ENCODE measurements around the gene CSAD. TPM values are rescaled to one million over a fixed set of nuclear protein-coding genes. Genes with fewer than 3 reads are reported as not detected.

The CSAD gene
- total RNA-seq, 1 donor from 2014 or later = 24.3 TPM

GRCh38 chr12:53128780-53129569 is 51.8 kb downstream of the CSAD start:
- no peaks in the 10 kb centered on the region for H3K36me3 Mint-ChIP-seq (ENCODE audit: low read depth)
- no peak overlapping the region for H3K4me3 Mint-ChIP-seq (ENCODE audit: unreplicated experiment)
- H3K27ac Mint-ChIP-seq (ENCODE audit: unreplicated experiment) = no peak overlapping the region
- no peaks in the 10 kb centered on the region for H3K4me1 Mint-ChIP-seq (ENCODE audit: low read depth)
- peaks cover 15% of the 10 kb centered on the region for H3K27me3 Mint-ChIP-seq (ENCODE audit: low read depth)
- TF ChIP-seq, protein P1, sequence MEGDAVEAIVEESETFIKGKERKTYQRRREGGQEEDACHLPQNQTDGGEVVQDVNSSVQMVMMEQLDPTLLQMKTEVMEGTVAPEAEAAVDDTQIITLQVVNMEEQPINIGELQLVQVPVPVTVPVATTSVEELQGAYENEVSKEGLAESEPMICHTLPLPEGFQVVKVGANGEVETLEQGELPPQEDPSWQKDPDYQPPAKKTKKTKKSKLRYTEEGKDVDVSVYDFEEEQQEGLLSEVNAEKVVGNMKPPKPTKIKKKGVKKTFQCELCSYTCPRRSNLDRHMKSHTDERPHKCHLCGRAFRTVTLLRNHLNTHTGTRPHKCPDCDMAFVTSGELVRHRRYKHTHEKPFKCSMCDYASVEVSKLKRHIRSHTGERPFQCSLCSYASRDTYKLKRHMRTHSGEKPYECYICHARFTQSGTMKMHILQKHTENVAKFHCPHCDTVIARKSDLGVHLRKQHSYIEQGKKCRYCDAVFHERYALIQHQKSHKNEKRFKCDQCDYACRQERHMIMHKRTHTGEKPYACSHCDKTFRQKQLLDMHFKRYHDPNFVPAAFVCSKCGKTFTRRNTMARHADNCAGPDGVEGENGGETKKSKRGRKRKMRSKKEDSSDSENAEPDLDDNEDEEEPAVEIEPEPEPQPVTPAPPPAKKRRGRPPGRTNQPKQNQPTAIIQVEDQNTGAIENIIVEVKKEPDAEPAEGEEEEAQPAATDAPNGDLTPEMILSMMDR (IDR thresholded peaks at IDR 0.05) = no peak
- no peaks in the 10 kb centered on the region for H3K9me3 Mint-ChIP-seq (ENCODE audit: low read depth)
- no peak for DNase-seq (ENCODE audit: low spot score)

DNA sequence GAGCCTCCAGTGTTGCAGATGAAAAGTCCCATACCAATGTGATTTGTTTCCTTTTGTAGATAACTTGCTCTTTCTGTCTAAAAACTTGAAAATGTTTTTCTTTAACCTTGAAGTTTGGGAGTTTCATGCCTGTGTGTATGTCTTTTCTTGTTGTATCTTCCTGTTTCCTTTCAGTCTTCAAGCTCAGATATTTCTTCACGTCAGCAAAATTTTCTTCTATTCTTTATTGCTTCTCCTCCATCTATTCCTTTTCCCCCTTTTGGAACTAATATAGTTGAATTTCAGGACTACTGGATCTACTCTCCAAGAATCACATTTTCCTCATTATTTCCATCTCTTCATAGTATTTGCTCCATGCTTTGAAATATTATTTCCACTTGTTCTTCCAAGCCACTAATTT is 53.6 kb downstream of the CSAD start:
- no peak for DNase-seq (ENCODE audit: low spot score)
- Mint-ChIP-seq H3K36me3 (ENCODE audit: low read depth) (no peaks in the 10 kb centered on the region), H3K27me3 (ENCODE audit: low read depth) (peaks cover 15% of the 10 kb centered on the region), H3K9me3 (ENCODE audit: low read depth) (no peaks in the 10 kb centered on the region), H3K4me3 (ENCODE audit: unreplicated experiment) (no peak overlapping the region), H3K4me1 (ENCODE audit: low read depth) (peaks cover 5% of the 10 kb centered on the region), H3K27ac (ENCODE audit: unreplicated experiment) (no peak overlapping the region)
- TF ChIP-seq, protein P1 (IDR thresholded peaks at IDR 0.05) = no peak

GRCh38 chr12:53124352-53124723 is 56.4 kb downstream of the CSAD start:
- no peak for DNase-seq (ENCODE audit: low spot score)
- no peaks in the 10 kb centered on the region for H3K36me3 Mint-ChIP-seq (ENCODE audit: low read depth)
- TF ChIP-seq, protein P1 (IDR thresholded peaks at IDR 0.05) = no peak
- H3K9me3 Mint-ChIP-seq (ENCODE audit: low read depth) = no peaks in the 10 kb centered on the region
- H3K4me1 Mint-ChIP-seq (ENCODE audit: low read depth) = peaks cover 5% of the 10 kb centered on the region
- H3K4me3 Mint-ChIP-seq (ENCODE audit: unreplicated experiment) = no peak overlapping the region
- H3K27ac Mint-ChIP-seq (ENCODE audit: unreplicated experiment) = no peak overlapping the region
- peaks cover 10% of the 10 kb centered on the region for H3K27me3 Mint-ChIP-seq (ENCODE audit: low read depth)

DNA sequence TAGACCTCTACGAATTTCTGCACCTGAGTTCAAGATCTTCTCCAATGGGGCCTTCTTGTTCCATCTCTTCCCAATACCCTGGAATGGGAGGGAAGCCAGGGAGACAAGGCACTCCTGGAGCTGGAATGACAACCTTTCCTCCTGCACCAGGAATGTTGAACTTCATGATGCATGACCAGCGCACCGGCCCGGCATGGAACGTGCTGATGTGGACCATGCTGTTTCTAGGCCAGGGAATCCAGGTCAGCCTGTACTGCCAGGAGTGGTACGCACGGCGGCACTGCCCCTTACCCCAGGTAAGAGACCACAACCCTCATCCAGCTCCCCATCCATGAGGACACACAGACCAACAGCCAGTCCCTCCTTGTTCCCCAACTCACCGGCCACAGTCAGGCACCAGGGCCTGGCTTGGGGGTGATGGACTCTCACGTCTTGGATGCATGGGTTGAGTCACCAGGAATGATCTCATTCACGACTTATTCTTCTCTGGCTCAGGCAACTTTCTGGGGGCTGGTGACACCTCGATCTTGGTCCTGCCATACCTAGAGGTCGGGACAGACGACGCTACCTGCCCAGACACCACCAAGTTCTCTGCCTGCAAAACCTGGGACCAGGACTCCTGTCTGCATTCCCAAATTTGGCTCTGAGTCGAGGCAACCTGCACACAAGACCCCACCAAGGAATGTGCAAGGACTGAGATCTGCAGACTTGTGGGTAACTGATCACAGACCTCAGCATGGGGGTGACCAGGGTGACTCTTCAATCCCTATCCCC is 57.0 kb downstream of the CSAD start:
- TF ChIP-seq, protein P1 (IDR thresholded peaks at IDR 0.05) = no peak
- Mint-ChIP-seq H3K9me3 (ENCODE audit: low read depth) (no peaks in the 10 kb centered on the region), H3K27ac (ENCODE audit: unreplicated experiment) (no peak overlapping the region), H3K4me1 (ENCODE audit: low read depth) (peaks cover 5% of the 10 kb centered on the region), H3K4me3 (ENCODE audit: unreplicated experiment) (no peak overlapping the region), H3K36me3 (ENCODE audit: low read depth) (no peaks in the 10 kb centered on the region), H3K27me3 (ENCODE audit: low read depth) (peaks cover 7% of the 10 kb centered on the region)
- no peak for DNase-seq (ENCODE audit: low spot score)

DNA sequence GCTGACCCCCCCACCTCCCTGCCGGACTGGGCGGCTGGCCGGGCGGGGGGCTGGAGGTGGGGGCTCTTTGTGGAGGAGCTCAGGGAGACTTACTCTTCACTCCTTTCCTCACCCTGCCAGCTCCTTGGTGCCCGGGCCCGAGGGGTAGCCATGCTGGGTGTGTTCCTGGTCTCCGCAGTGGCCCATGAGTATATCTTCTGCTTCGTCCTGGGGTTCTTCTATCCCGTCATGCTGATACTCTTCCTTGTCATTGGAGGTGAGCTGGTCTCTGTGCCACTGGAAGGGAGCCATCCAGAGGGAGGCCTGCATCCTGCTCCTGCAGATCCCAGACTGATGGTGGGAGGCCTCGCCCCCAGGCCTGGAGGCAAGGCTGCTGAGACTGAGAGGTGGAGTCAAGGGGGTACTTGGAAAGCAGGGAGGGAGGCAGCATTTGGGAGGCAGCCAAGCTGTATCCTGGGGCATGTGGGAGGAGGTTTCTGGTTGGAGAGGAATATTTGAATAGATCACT is 57.7 kb downstream of the CSAD start:
- peaks cover 7% of the 10 kb centered on the region for H3K27me3 Mint-ChIP-seq (ENCODE audit: low read depth)
- H3K27ac Mint-ChIP-seq (ENCODE audit: unreplicated experiment) = no peak overlapping the region
- no peak overlapping the region for H3K4me3 Mint-ChIP-seq (ENCODE audit: unreplicated experiment)
- no peaks in the 10 kb centered on the region for H3K36me3 Mint-ChIP-seq (ENCODE audit: low read depth)
- DNase-seq (ENCODE audit: low spot score) = no peak
- TF ChIP-seq, protein P1 (IDR thresholded peaks at IDR 0.05) = no peak
- peaks cover 5% of the 10 kb centered on the region for H3K4me1 Mint-ChIP-seq (ENCODE audit: low read depth)
- no peaks in the 10 kb centered on the region for H3K9me3 Mint-ChIP-seq (ENCODE audit: low read depth)

All from chondrocyte (in vitro differentiated cells).